B cell (primary cell): ENCODE data around the gene TRIM44. TPM values are rescaled to one million over a fixed set of nuclear protein-coding genes. Genes with fewer than 3 reads are reported as not detected.

Source experiments
- ATAC-seq: fragments of 200-7000 bp; cut with Tn5 transposase; one replicate; pipeline ENCODE4 v1.10.0; 2021; ENCODE audit warnings: low read depth, mild to moderate bottlenecking, moderate number of reproducible peaks, moderate library complexity
- CTCF ChIA-PET: fragments of 350-600 bp; sonication (Branson Sonifier 250); formaldehyde crosslinking; loops from one replicate; lab custom pipeline; 2021; ENCODE audit warnings: antibody characterized with exemption, inconsistent platforms; lab: Charles Lee
- POLR2A ChIA-PET: fragments of 350-600 bp; sonication (Branson Sonifier 250); formaldehyde crosslinking; loops from one replicate; lab custom pipeline; 2021; ENCODE audit warnings: antibody characterized with exemption; lab: Charles Lee
- DNase-seq: peaks from one replicate; pipeline ENCODE4 v3.0.0; 2013
- H2AFZ ChIP-seq: 2 replicates; pipeline ENCODE4 v1.6.1; 2012; ENCODE audit warnings: mild to moderate bottlenecking, low read depth, low read length; ENCODE audit not compliant: insufficient read depth, poor library complexity, severe bottlenecking
- H3K27ac ChIP-seq, 2 donors: 1 replicate in 1 of 2; 2 replicates in 1 of 2; pipeline ENCODE4 v1.5.1; 2012 to 2013; ENCODE audit warnings: low read length in 2 of 2, mild to moderate bottlenecking in 2 of 2, moderate library complexity in 1 of 2
- H3K27me3 ChIP-seq, 4 experiments: fragments of 200-600 bp in 1 of 4; sonication (generic) in 1 of 4; replicated peaks in 1 of 4; 1 replicate in 2 of 4; 2 replicates in 2 of 4; pipeline versions ENCODE4 v1.6.1 to v1.7.0; 2013 to 2016; ENCODE audit warnings: low read length in 3 of 4, mild to moderate bottlenecking in 2 of 4, mixed read lengths in 1 of 4, moderate library complexity in 1 of 4; ENCODE audit not compliant: insufficient read depth in 4 of 4, control insufficient read depth in 3 of 4; ENCODE audit errors: control extremely low read depth in 1 of 4
- H3K36me3 ChIP-seq, 2 experiments: replicated peaks in 1 of 2; 1 replicate in 1 of 2; 2 replicates in 1 of 2; pipeline versions ENCODE4 v1.6.1 to v1.7.1; 2013; ENCODE audit warnings: low read length in 1 of 2; ENCODE audit not compliant: insufficient read depth in 2 of 2, control insufficient read depth in 1 of 2; ENCODE audit errors: control extremely low read depth in 1 of 2, extremely low read depth in 1 of 2
- H3K4me1 ChIP-seq, 2 donors: fragments of 200-600 bp in 1 of 2; sonication (generic) in 1 of 2; 1 replicate in 1 of 2; 2 replicates in 1 of 2; pipeline versions ENCODE4 v1.5.1 to v1.6.1; 2013 to 2017; ENCODE audit warnings: low read length in 2 of 2; ENCODE audit not compliant: control insufficient read depth in 2 of 2, insufficient read depth in 2 of 2
- H3K4me2 ChIP-seq: replicated peaks from 2 replicates; pipeline ENCODE3; 2012; ENCODE audit warnings: mild to moderate bottlenecking, low read depth, low read length; ENCODE audit not compliant: poor library complexity, severe bottlenecking
- H3K4me3 ChIP-seq, 5 experiments: fragments of 200-600 bp in 1 of 5; sonication (generic) in 1 of 5; 1 replicate in 3 of 5; 2 replicates in 2 of 5; pipeline versions ENCODE4 v1.5.1 to v1.7.0; 2011 to 2016; ENCODE audit warnings: low read length in 4 of 5, mild to moderate bottlenecking in 4 of 5, low read depth in 2 of 5, control low read depth in 1 of 5, moderate library complexity in 1 of 5; ENCODE audit not compliant: insufficient read depth in 1 of 5; ENCODE audit errors: control extremely low read depth in 1 of 5, extremely low read depth in 1 of 5
- H3K79me2 ChIP-seq: fragments of 200-600 bp; sonication (generic); one replicate; pipeline ENCODE4 v1.6.0; 2016; ENCODE audit warnings: low read length; ENCODE audit not compliant: control insufficient read depth, insufficient read depth
- H3K9ac ChIP-seq: fragments of 200-600 bp; sonication (generic); 2 replicates; pipeline ENCODE4 v1.6.1; 2017; ENCODE audit warnings: mild to moderate bottlenecking, low read length, moderate library complexity
- H3K9me3 ChIP-seq, 3 donors: one replicate each; pipeline versions ENCODE4 v1.6.1 to v1.7.1; 2013; ENCODE audit warnings: low read length in 2 of 3; ENCODE audit not compliant: control insufficient read depth in 2 of 3, insufficient read depth in 1 of 3; ENCODE audit errors: control extremely low read depth in 1 of 3
- H4K20me1 ChIP-seq: 2 replicates; pipeline ENCODE4 v1.6.0; 2012; ENCODE audit warnings: mild to moderate bottlenecking, low read length; ENCODE audit not compliant: insufficient read depth, control insufficient read depth, poor library complexity, severe bottlenecking
- H3K27ac Mint-ChIP-seq: one replicate; pipeline ENCODE4 v1.8.0; 2021; ENCODE audit warnings: mixed read lengths
- H3K27me3 Mint-ChIP-seq: one replicate; pipeline ENCODE4 v1.8.0; 2021; ENCODE audit warnings: mixed read lengths
- H3K4me1 Mint-ChIP-seq: one replicate; pipeline ENCODE4 v1.8.0; 2021; ENCODE audit warnings: mixed read lengths
- H3K4me3 Mint-ChIP-seq: one replicate; pipeline ENCODE4 v1.8.0; 2021; ENCODE audit warnings: mixed read lengths
- H3K9me3 Mint-ChIP-seq: one replicate; pipeline ENCODE4 v1.8.0; 2022; ENCODE audit warnings: mixed read lengths; ENCODE audit not compliant: insufficient read depth
- EZH2 ChIP-seq: IDR thresholded peaks from 2 replicates; pipeline ENCODE4 v1.6.1; 2012; ENCODE audit warnings: borderline replicate concordance, low read depth, mild to moderate bottlenecking, moderate library complexity, low read length; ENCODE audit not compliant: insufficient read depth, poor library complexity, severe bottlenecking
- WGBS: methylation state at CpG from one replicate; pipeline ENCODE4 v1.1.5; 2013; ENCODE audit warnings: missing lambda C conversion rate; ENCODE audit not compliant: insufficient coverage; 5-methylcytosine and 5-hydroxymethylcytosine counted together
- intact Hi-C: fragments of 100-400 bp; cut with micrococcal nuclease; formaldehyde crosslinking; loops from one replicate; pipeline ENCODE4 v1.10.0; 2022
- polyA plus RNA-seq: library from polyadenylated mRNA; depleted of rRNA; stranded (reverse); fragments of >200 nt; gene quantifications from 2 replicates; pipeline ENCODE4 v1.2.3, GENCODE V29; 2012
- total RNA-seq, 2 donors: library from RNA; stranded (reverse); fragments of 120-200 nt in 1 of 2; gene quantifications; 1 replicate in 1 of 2; 2 replicates in 1 of 2; pipeline versions ENCODE4 v1.2.3 to v1.2.4, GENCODE V29; 2013 to 2022
- TF ChIP-seq, protein P1 (sequence below): fragments of 200-600 bp; IDR thresholded peaks from one replicate; pipeline ENCODE4 v1.8.0; 2022; ENCODE audit warnings: antibody characterized with exemption, mild to moderate bottlenecking

The TRIM44 gene
- total and polyA plus RNA-seq, 2 donors (not counting 1 experiment from before 2014, with no cell fraction given): 39.1 to 71.1 TPM

DNA sequence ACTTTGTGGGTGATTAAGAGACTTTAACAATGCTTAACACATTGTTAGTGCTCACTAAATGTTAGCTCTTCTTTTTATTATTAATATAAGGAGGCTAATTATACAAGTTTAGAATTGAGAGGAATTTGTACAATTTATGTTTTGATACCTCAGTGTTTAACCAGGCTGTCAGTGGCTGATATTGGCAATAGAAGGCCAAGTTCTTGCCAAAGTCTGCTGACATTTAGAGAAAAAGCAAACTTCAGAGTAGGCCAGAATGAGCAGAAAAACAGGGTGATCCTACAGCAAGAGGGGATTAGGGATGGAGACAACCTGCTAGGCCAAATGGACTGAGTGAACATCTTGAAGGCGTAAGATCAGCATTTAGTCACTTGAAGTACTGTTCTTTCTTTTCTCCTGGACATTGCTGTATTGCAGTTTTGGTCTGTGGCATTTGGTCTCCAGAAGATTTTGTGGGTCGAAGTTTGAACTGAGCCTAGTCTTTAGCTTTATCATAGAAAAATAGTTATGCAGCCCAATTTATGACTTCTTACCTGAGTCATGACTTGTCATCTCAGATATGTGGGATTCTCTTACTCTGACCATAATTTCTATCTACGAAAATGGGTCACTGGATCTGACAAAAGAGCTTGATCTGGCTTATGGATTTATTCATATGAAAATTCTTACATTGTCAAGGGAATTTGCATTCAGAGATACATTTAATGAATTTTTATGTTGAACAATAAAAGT lies 9.0 kb downstream of the TRIM44 start:
- Mint-ChIP-seq H3K27me3 (no peaks in the 10 kb centered on the region), H3K27ac (no peak overlapping the region), H3K4me3 (no peak overlapping the region), H3K4me1 (peaks cover 63% of the 10 kb centered on the region), H3K9me3 (peaks cover 3% of the 10 kb centered on the region)
- peaks cover 2 to 4% (median 4%) of the 10 kb centered on the region in 3 donors for H3K9me3 ChIP-seq
- H4K20me1 ChIP-seq: peaks cover 68% of the 10 kb centered on the region
- intact Hi-C loops: no loop called here
- peaks cover 11 to 26% of the 10 kb centered on the region in 2 donors for H3K4me1 ChIP-seq
- no peak overlapping the region for H3K4me3 ChIP-seq
- H3K27ac ChIP-seq: no peak overlapping the region
- POLR2A ChIA-PET: no interaction called here
- no peak overlapping the region for H2AFZ ChIP-seq
- peaks cover 3 to 5% of the 10 kb centered on the region in 2 experiments for H3K36me3 ChIP-seq
- DNase-seq (no peak), ATAC-seq (no peak)
- TF ChIP-seq, protein P1, sequence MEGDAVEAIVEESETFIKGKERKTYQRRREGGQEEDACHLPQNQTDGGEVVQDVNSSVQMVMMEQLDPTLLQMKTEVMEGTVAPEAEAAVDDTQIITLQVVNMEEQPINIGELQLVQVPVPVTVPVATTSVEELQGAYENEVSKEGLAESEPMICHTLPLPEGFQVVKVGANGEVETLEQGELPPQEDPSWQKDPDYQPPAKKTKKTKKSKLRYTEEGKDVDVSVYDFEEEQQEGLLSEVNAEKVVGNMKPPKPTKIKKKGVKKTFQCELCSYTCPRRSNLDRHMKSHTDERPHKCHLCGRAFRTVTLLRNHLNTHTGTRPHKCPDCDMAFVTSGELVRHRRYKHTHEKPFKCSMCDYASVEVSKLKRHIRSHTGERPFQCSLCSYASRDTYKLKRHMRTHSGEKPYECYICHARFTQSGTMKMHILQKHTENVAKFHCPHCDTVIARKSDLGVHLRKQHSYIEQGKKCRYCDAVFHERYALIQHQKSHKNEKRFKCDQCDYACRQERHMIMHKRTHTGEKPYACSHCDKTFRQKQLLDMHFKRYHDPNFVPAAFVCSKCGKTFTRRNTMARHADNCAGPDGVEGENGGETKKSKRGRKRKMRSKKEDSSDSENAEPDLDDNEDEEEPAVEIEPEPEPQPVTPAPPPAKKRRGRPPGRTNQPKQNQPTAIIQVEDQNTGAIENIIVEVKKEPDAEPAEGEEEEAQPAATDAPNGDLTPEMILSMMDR: no peak
- TF ChIP-seq EZH2: no peak
- H3K27me3 ChIP-seq: no peaks in the 10 kb centered on the region
- no peak overlapping the region for H3K4me2 ChIP-seq
- no peak overlapping the region for H3K9ac ChIP-seq
- H3K79me2 ChIP-seq: peaks cover 91% of the 10 kb centered on the region
- WGBS: 100% methylated on average over 1 of the region's 3 CpGs
- CTCF ChIA-PET: no interaction called here

DNA sequence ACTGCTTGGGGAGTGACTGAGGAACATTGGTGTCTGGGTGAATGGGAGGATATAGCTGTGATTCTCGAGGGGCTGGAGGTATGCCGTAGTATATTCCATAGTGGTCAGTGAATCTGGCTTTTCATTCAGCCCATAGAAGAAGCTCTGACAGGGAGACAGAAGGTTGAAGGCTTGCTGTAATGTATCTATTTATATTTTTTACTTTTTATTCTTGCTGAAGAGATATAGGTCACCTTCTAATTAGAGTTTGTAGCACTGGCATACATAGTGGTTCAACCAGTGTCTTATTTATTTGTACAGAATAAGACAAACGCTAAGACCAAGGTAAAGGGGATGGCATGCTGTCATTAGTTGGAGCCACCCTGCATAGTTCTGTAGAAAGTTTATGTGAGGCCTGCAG lies 10.0 kb downstream of the TRIM44 start:
- H4K20me1 ChIP-seq: peaks cover 64% of the 10 kb centered on the region
- H2AFZ ChIP-seq: no peak overlapping the region
- H3K4me3 Mint-ChIP-seq: no peak overlapping the region
- no peak for ATAC-seq
- H3K27ac ChIP-seq: no peak overlapping the region
- no peak overlapping the region for H3K4me2 ChIP-seq
- H3K9ac ChIP-seq: no peak overlapping the region
- no peak for TF ChIP-seq EZH2
- TF ChIP-seq, protein P1: no peak
- H3K4me3 ChIP-seq: no peak overlapping the region
- 100% methylated on average over 3 of the region's 3 CpGs for WGBS
- DNase-seq: no peak
- peaks cover 69% of the 10 kb centered on the region for H3K4me1 Mint-ChIP-seq
- H3K4me1 ChIP-seq: peaks cover 11 to 29% of the 10 kb centered on the region in 2 donors
- H3K27me3 Mint-ChIP-seq: no peaks in the 10 kb centered on the region
- intact Hi-C loops: no loop called here
- ChIA-PET CTCF (no interaction called here), POLR2A (no interaction called here)
- no peaks in the 10 kb centered on the region for H3K9me3 Mint-ChIP-seq
- H3K36me3 ChIP-seq: peaks cover 0 to 5% of the 10 kb centered on the region in 2 experiments
- H3K27me3 ChIP-seq: no peaks in the 10 kb centered on the region
- no peaks in the 10 kb centered on the region for H3K9me3 ChIP-seq
- no peak overlapping the region for H3K27ac Mint-ChIP-seq
- peaks cover 86% of the 10 kb centered on the region for H3K79me2 ChIP-seq
